Measurements from ENCODE around the gene SLIT1. TPM values are rescaled to one million over a fixed set of nuclear protein-coding genes. Genes with fewer than 3 reads are reported as not detected.
"Not testable (repeated sequence)": the region's sequence is repeated elsewhere in the genome, so short reads cannot be mapped to it uniquely, and the experiment has no call there.

Gene SLIT1
- total RNA-seq, 1 donor from 2014 or later: 0.08 TPM

DNA sequence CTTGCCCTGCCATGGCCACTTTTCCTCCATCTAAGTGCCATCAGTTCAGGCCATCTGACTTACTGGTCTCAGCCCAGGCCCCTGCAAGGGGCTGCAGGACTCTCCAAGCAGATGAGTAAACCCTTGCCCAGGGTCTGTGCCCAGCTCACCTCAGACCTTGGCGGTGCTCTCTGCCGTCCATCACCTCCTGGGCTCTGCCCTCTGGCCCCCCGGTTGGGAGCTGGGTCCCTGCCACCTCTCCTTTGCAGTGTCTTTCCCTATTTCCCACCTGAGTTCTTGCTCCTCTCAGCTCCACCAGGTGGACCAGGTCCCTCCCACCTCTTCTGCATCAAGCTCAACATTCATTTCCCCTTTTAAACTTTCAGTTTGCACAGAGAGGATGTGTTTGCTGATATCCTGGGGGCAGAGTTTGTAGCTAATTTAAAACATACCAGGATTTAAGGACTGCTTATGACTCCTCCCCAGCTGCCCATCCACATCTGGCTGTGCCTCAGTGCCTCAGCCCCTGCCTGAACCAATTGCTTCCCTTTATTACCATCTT is 135.5 kb downstream of the SLIT1 start:
- no peak for DNase-seq (ENCODE audit: low spot score)
- ATAC-seq: no peak

- DNase-seq (ENCODE audit: low spot score) (no peak), ATAC-seq (no peak)
These were observed 136.1 kb downstream of the SLIT1 start for GRCh38 chr10:97049670-97050069.

- DNase-seq (ENCODE audit: low spot score) (no peak), ATAC-seq (no peak)
These were observed 136.9 kb downstream of the SLIT1 start for GRCh38 chr10:97048649-97049427.

GRCh38 chr10:97047788-97048187 is 138.0 kb downstream of the SLIT1 start:
- DNase-seq (ENCODE audit: low spot score): no peak
- no peak for ATAC-seq

DNA sequence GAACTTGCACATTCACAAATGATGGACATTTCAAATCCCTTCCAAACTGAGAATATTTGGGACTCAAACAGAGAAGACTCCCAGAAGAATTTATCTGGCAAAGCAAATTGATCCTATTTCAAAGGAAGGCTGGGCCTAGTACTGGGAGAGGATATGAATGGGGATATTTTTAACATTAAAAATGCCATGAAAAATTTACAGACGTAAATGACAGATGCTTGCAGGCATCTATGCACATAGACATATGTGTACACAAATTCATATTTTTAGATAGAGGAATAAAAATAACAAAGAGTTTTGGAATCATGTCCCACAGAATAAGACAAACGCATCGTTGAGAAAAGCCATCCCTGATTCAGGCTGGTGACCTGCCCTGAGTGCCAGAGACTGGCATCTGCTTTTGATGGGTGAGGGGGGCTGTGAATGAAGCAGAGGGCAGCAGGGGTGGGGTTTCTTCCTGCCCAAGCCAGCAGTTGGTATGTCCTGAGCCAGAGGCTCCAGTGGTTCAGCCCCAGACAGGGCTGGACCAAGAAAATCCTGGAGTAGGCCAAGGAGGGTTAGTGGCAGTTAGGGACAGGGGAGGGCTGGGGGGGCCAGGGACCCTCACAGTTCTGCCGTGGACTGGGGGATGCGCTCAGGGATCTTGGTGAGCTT is 138.5 kb downstream of the SLIT1 start:
- DNase-seq (ENCODE audit: low spot score) (no peak), ATAC-seq (no peak)

- DNase-seq (ENCODE audit: low spot score) (no peak), ATAC-seq (no peak)
These were observed 139.2 kb downstream of the SLIT1 start for GRCh38 chr10:97046456-97047082.

DNA sequence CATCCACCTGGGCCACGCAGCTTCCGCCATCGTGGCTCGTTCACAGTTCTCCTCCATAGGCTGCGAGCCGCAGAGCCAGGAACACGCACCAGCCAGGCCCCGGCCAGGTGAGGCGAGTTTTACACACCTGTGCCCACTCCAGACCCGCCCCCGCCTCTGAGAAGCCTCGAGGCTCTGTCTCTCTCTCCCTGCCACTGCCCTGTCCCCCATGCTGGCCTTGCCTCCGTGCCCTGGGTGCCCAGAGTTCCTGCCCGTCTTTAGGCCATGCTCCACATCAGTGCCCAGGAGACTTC is 142.2 kb downstream of the SLIT1 start:
- DNase-seq (ENCODE audit: low spot score) (no peak), ATAC-seq (no peak)

GRCh38 chr10:97042716-97043562 is 142.8 kb downstream of the SLIT1 start:
- ATAC-seq (no peak), DNase-seq (ENCODE audit: low spot score) (no peak)

DNA sequence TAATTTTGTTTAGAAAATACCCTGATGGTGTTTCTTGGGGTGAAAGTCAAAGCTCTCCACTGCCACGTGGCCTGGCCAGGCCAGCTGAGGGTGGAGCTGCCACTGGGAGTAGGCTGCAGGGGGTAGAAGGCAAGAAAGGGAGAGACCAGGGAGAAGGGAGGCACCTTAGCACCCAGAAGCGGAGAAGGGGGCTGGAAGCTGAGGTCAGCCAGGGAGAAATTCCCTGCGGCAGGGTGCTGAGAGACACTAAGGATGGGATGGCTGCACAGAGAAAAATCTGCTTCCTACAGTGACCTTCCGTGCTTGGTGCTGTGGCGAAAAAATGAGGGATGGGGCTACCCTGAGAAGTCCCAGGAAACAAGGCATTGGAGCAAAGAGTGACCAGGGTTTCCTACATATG is 143.7 kb downstream of the SLIT1 start:
- no peak for DNase-seq (ENCODE audit: low spot score)
- no peak for ATAC-seq

GRCh38 chr10:97040706-97041105 is 145.1 kb downstream of the SLIT1 start:
- DNase-seq (ENCODE audit: low spot score) (no peak), ATAC-seq (no peak)

DNA sequence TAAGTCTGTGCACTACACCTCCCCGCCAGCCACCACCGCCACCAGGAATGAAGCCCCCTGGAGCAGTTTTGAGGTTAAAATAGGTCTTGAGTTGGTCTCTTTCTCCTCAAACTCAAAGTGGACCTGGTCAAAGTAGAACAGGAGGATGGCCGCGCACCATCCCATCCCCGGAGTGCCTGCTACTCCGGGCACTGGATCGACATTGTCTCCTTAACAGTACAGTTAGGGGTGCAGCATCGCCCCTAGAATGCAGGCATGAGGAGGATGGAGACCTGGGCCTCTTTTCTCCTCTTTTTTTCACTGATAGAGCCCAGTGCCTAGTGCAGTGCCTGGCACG is 145.5 kb downstream of the SLIT1 start:
- no peak for ATAC-seq

GRCh38 chr10:97039538-97040247 is 146.1 kb downstream of the SLIT1 start:
- DNase-seq (ENCODE audit: low spot score): no peak
- no peak for ATAC-seq

More for the DNA sequence above, 145.5 kb downstream of the SLIT1 start:
- DNase-seq (ENCODE audit: low spot score): no peak

- ATAC-seq (no peak), DNase-seq (ENCODE audit: low spot score) (no peak)
These were observed 147.1 kb downstream of the SLIT1 start for GRCh38 chr10:97038688-97039087.

- ATAC-seq (peak; percentile 96), DNase-seq (ENCODE audit: low spot score) (peak; percentile 80)
These were observed 148.1 kb downstream of the SLIT1 start for GRCh38 chr10:97037365-97038361.

GRCh38 chr10:97034958-97035769 is 150.6 kb downstream of the SLIT1 start:
- ATAC-seq (no peak), DNase-seq (ENCODE audit: low spot score) (no peak)

- DNase-seq (ENCODE audit: low spot score): no peak
- ATAC-seq: no peak
These were observed 151.5 kb downstream of the SLIT1 start for GRCh38 chr10:97034301-97034700.

DNA sequence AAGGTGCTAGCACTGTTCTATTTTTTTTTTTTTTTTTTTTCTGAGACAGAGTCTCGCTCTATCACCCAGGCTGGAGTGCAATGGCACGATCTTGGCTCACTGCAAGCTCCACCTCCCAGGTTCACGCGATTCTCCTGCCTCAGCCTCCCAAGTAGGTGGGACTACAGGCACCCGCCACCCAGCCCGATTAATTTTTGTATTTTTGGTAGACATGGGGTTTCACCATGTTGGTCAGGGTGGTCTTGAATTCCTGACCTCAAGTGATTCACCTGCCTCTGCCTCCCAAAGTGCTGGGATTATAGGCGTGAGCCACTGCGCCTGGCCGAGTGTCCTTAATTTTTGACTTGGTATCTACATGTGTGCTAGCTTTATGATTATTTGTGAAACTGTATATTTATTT is 151.9 kb downstream of the SLIT1 start:
- not testable (repeated sequence) for DNase-seq (ENCODE audit: low spot score); ATAC-seq

GRCh38 chr10:97032624-97033023 is 153.1 kb downstream of the SLIT1 start:
- ATAC-seq: no peak

More at GRCh38 chr10:97032624-97033023, 153.1 kb downstream of the SLIT1 start:
- DNase-seq (ENCODE audit: low spot score): no peak
